ENCODE results near the gene DLGAP1. TPM values are rescaled to one million over a fixed set of nuclear protein-coding genes. Genes with fewer than 3 reads are reported as not detected.

DLGAP1 gene
- total RNA-seq, 6 experiments from 2014 or later, result 0.19 to 1.3 (median 0.62) TPM

DNA sequence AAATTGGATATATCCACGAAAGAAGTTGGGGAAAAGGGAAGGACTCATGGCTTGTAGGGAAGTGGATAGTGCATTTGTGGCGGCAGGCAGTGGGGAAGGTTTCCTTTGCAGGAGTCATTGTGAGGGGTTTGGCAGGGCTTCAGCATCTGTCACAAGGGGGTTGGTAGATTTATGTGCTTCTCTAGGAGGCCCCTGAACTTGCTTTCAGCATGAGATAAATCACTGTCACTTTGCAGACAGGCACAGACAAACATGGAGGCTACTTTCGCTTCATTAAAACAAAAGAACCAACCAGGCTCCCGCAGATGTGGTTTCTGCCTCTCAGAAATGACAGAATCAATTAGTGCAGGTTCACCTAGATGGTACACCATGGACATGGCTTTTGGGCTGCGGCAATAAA lies 664.4 kb downstream of the DLGAP1 start:
- DNase-seq, result no peak
- no peaks in the 10 kb centered on the region; the same call in none of the 2 replicates for H3K27me3 Mint-ChIP-seq (ENCODE audit: insufficient read depth)
- H3K4me1 Mint-ChIP-seq (ENCODE audit: low read depth), result peaks cover 47% of the 10 kb centered on the region
- TF ChIP-seq, protein P1, sequence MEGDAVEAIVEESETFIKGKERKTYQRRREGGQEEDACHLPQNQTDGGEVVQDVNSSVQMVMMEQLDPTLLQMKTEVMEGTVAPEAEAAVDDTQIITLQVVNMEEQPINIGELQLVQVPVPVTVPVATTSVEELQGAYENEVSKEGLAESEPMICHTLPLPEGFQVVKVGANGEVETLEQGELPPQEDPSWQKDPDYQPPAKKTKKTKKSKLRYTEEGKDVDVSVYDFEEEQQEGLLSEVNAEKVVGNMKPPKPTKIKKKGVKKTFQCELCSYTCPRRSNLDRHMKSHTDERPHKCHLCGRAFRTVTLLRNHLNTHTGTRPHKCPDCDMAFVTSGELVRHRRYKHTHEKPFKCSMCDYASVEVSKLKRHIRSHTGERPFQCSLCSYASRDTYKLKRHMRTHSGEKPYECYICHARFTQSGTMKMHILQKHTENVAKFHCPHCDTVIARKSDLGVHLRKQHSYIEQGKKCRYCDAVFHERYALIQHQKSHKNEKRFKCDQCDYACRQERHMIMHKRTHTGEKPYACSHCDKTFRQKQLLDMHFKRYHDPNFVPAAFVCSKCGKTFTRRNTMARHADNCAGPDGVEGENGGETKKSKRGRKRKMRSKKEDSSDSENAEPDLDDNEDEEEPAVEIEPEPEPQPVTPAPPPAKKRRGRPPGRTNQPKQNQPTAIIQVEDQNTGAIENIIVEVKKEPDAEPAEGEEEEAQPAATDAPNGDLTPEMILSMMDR (IDR thresholded peaks at IDR 0.05), result no peak
- H3K27ac Mint-ChIP-seq, result no peak overlapping the region
- no peaks in the 10 kb centered on the region for H3K9me3 Mint-ChIP-seq
- H3K36me3 Mint-ChIP-seq (ENCODE audit: low read depth), result peaks cover 6% of the 10 kb centered on the region; the same call in 1 of the 2 replicates
- no peak overlapping the region for H3K4me3 Mint-ChIP-seq

DNA sequence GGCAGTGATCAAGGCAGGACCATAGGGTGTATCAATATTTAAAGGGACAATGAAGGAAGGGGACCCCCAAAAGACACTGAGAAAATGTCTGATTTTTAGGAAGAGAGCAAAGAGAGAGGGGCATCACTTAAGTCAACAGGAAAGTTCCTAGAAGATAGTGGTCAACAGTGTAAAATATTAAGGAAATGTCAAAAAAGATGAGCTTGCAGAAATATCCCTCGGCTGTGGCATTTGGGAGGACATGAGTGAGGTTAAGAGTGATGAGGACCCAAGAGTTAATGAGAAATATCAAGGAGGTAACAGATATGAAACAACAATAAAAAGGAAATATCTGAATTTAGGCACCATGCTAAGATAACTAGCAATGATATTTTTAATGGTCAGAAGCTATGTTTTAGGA lies 665.6 kb downstream of the DLGAP1 start:
- no peak overlapping the region for H3K4me3 Mint-ChIP-seq
- H3K27me3 Mint-ChIP-seq (ENCODE audit: insufficient read depth), result no peaks in the 10 kb centered on the region; the same call in none of the 2 replicates
- H3K27ac Mint-ChIP-seq, result no peak overlapping the region
- H3K4me1 Mint-ChIP-seq (ENCODE audit: low read depth), result peaks cover 38% of the 10 kb centered on the region
- H3K9me3 Mint-ChIP-seq, result peaks cover 3% of the 10 kb centered on the region; the same call in 1 of the 2 replicates
- TF ChIP-seq, protein P1 (IDR thresholded peaks at IDR 0.05), result no peak
- DNase-seq, result no peak
- H3K36me3 Mint-ChIP-seq (ENCODE audit: low read depth), result peaks cover 16% of the 10 kb centered on the region

DNA sequence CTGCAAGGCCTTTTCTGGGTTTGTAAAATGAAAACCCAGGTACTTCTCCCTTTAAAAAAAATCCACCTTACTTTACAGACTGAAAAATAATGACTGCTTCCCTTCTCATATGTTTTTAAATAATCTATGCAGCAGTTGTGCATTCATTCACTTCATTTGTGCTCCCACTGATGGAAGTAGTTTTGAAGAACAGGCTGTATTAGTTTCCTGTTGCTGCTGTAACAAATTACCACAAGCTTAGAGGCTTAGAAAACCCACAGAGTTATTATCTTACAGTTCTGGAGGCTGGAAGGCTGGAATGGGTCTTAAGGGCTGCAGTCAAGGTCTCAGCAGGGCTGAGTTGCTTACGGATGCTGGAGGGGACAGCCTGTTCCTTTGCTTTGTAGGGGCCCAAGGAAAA lies 670.2 kb downstream of the DLGAP1 start:
- H3K9me3 Mint-ChIP-seq, result peaks cover 3% of the 10 kb centered on the region; the same call in 1 of the 2 replicates
- H3K27me3 Mint-ChIP-seq (ENCODE audit: insufficient read depth), result no peaks in the 10 kb centered on the region
- no peak for DNase-seq
- H3K36me3 Mint-ChIP-seq (ENCODE audit: low read depth), result peaks cover 21% of the 10 kb centered on the region
- no peak overlapping the region for H3K4me3 Mint-ChIP-seq
- H3K4me1 Mint-ChIP-seq (ENCODE audit: low read depth), result peaks cover 32% of the 10 kb centered on the region
- TF ChIP-seq, protein P1 (IDR thresholded peaks at IDR 0.05), result no peak
- no peak overlapping the region for H3K27ac Mint-ChIP-seq

DNA sequence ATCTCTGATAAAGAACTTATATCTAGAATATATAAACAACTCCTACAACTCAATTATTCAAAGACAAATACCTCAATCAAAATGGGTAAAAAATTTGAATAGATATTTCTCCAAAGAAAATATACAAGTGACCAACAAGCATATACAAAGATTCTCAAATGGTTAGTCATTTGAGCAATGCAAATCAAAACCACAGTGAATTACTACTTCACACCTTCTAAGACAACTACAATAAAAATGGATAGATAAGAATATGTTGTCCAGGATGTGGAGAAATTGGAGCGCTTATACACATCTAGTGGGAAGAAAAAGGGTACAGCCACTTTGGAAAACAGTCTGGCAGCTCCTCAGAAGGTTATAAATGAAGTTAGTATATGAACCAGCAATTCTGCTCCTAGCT lies 672.2 kb downstream of the DLGAP1 start:
- DNase-seq, result no peak
- Mint-ChIP-seq H3K4me3 (no peak overlapping the region), H3K27me3 (ENCODE audit: insufficient read depth) (peaks cover 2% of the 10 kb centered on the region; the same call in 1 of the 2 replicates), H3K27ac (no peak overlapping the region), H3K36me3 (ENCODE audit: low read depth) (peaks cover 21% of the 10 kb centered on the region), H3K4me1 (ENCODE audit: low read depth) (peaks cover 23% of the 10 kb centered on the region), H3K9me3 (peaks cover 3% of the 10 kb centered on the region; the same call in 1 of the 2 replicates)
- TF ChIP-seq, protein P1 (IDR thresholded peaks at IDR 0.05), result no peak

DNA sequence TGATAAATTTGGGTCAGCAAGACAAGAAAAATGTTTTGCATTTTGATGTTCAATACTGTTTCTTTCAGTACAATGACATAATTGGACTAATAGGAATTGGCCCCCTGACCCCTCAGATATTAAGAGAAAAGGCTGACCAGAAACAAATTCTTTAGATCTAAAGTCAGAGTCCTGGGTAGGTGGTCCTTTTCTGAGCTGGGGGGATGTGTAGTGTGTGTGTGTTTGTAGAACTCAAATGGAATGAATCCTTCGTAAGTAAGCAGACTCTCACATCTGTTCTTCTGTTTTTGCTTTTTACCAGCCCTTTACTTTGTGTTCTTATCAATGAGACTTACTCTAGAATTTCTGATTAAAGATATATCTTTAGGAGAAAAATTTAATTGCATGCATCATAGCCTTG lies 677.4 kb downstream of the DLGAP1 start:
- no peak overlapping the region for H3K27ac Mint-ChIP-seq
- H3K4me3 Mint-ChIP-seq, result no peak overlapping the region
- H3K27me3 Mint-ChIP-seq (ENCODE audit: insufficient read depth), result peaks cover 3% of the 10 kb centered on the region
- H3K9me3 Mint-ChIP-seq, result no peaks in the 10 kb centered on the region
- TF ChIP-seq, protein P1 (IDR thresholded peaks at IDR 0.05), result no peak
- peaks cover 17% of the 10 kb centered on the region for H3K4me1 Mint-ChIP-seq (ENCODE audit: low read depth)
- no peak for DNase-seq
- no peaks in the 10 kb centered on the region for H3K36me3 Mint-ChIP-seq (ENCODE audit: low read depth)

DNA sequence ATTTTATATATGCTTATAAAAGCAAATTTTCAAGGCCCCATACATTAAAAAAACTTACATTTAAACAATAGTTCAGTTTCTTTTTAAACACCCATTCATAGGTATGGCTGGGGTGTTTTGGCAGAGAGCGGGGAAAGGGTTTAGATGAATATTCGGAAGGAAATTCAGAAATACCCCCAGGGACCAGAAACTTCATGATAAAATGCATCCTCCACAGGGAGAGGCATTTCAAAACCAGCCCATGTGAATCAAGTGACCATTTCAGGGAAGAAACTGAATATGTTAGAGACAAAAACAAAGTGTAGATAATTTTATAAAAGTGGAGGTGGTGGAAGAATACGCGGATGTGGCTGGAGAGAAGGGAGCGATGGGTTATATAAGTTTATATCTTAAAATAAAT lies 678.0 kb downstream of the DLGAP1 start:
- no peak overlapping the region for H3K4me3 Mint-ChIP-seq

More for the DNA sequence above, 678.0 kb downstream of the DLGAP1 start:
- Mint-ChIP-seq H3K36me3 (ENCODE audit: low read depth) (no peaks in the 10 kb centered on the region), H3K27me3 (ENCODE audit: insufficient read depth) (peaks cover 3% of the 10 kb centered on the region), H3K9me3 (no peaks in the 10 kb centered on the region), H3K4me1 (ENCODE audit: low read depth) (peaks cover 17% of the 10 kb centered on the region), H3K27ac (no peak overlapping the region)
- no peak for DNase-seq
- TF ChIP-seq, protein P1 (IDR thresholded peaks at IDR 0.05), result no peak

All from HFFc6 (cell line).